HCT116 (cell line): ENCODE results near the gene CDYL2. TPM values are rescaled to one million over a fixed set of nuclear protein-coding genes. Genes with fewer than 3 reads are reported as not detected.

ENCODE experiments used
- ATAC-seq: fragments of 200-7000 bp; cut with Tn5 transposase; 2 replicates; pipeline ENCODE4 v1.9.1; 2020; ENCODE audit warnings: mild to moderate bottlenecking, moderate library complexity
- BruUV-seq: library from RNA; stranded (reverse); fragments of 400-500 nt; replicated peaks from 2 replicates; lab custom pipeline; 2021; lab: Mats Ljungman, UMichigan
- CTCF ChIA-PET: fragments of 300-600 bp; sonication (Branson Sonifier 250); formaldehyde crosslinking; loops from one replicate; lab custom pipeline; 2021; ENCODE audit warnings: antibody characterized with exemption; lab: Charles Lee
- POLR2A ChIA-PET: fragments of 300-600, 350-600 bp; sonication (Branson Sonifier 250); formaldehyde crosslinking; loops from one replicate; lab custom pipeline; 2021; ENCODE audit warnings: antibody characterized with exemption; lab: Charles Lee
- RAD21 ChIA-PET, 2 experiments: fragments of 300-600 bp; sonication (Branson Sonifier 250); formaldehyde crosslinking; loops; one replicate each; lab custom pipeline; 2023; ENCODE audit warnings: low total read pairs in 2 of 2; ENCODE audit not compliant: uncharacterized antibody in 2 of 2, unreplicated experiment in 2 of 2, low non-redundant PET in 1 of 2; lab: Charles Lee
- DNase-seq: peaks from one replicate; pipeline ENCODE4 v3.0.0-alpha.2; 2010; ENCODE audit warnings: low read depth, low spot score
- H2AFZ ChIP-seq: fragments of 200-600 bp; shearing (Covaris generic), sonication (generic); 2 replicates; pipeline ENCODE4 v1.6.1; 2017; ENCODE audit warnings: low read depth, mixed run types, mixed read lengths, antibody characterized with exemption, low read length; ENCODE audit not compliant: poor library complexity, severe bottlenecking
- H3K27ac ChIP-seq: 2 replicates; pipeline ENCODE4 v1.5.1; 2012; ENCODE audit warnings: low read depth, low read length
- H3K27me3 ChIP-seq: fragments of 200-600 bp; sonication (generic); 2 replicates; pipeline ENCODE4 v1.6.1; 2016; ENCODE audit warnings: mixed run types, low read length, mixed read lengths; ENCODE audit not compliant: insufficient read depth
- H3K36me3 ChIP-seq, 2 experiments: fragments of 200-500 bp in 1 of 2; fragments of 200-600 bp in 1 of 2; sonication (Bioruptor generic) in 1 of 2; sonication (generic) in 1 of 2; 2 replicates each; pipeline versions ENCODE4 v1.5.1 to v1.6.1; 2014 to 2016; ENCODE audit warnings: low read length in 2 of 2, inconsistent platforms in 1 of 2, mixed read lengths in 1 of 2, mixed run types in 1 of 2; ENCODE audit not compliant: insufficient read depth in 2 of 2, control insufficient read depth in 1 of 2
- H3K4me1 ChIP-seq, 2 experiments: fragments of 200-600 bp in 1 of 2; sonication (generic) in 1 of 2; 2 replicates each; pipeline versions ENCODE4 v1.5.1 to v1.6.1; 2012 to 2017; ENCODE audit warnings: low read length in 2 of 2, inconsistent platforms in 1 of 2, mild to moderate bottlenecking in 1 of 2, mixed read lengths in 1 of 2, mixed run types in 1 of 2, moderate library complexity in 1 of 2; ENCODE audit not compliant: insufficient read depth in 2 of 2, control insufficient read depth in 1 of 2
- H3K4me2 ChIP-seq: fragments of 200-600 bp; sonication (generic); 2 replicates; pipeline ENCODE4 v1.6.1; 2017; ENCODE audit warnings: mixed run types, low read length, mixed read lengths
- H3K4me3 ChIP-seq, 2 experiments: fragments of 200-600 bp in 1 of 2; sonication (generic) in 1 of 2; replicated peaks in 1 of 2; 2 replicates each; pipeline ENCODE4 v1.5.1; 2011 to 2016; ENCODE audit warnings: low read length in 2 of 2, control low read depth in 1 of 2, low read depth in 1 of 2, mild to moderate bottlenecking in 1 of 2, mixed read lengths in 1 of 2, mixed run types in 1 of 2
- H3K79me2 ChIP-seq: fragments of 200-600 bp; sonication (generic); 2 replicates; pipeline ENCODE4 v1.6.1; 2017; ENCODE audit warnings: mild to moderate bottlenecking, mixed run types, low read length, moderate library complexity, mixed read lengths; ENCODE audit not compliant: insufficient read depth
- H3K9ac ChIP-seq: fragments of 200-600 bp; sonication (generic); 2 replicates; pipeline ENCODE4 v1.6.1; 2016; ENCODE audit warnings: low read length, mixed read lengths
- H3K9me2 ChIP-seq: fragments of 200-600 bp; sonication (generic), shearing (Covaris generic); 2 replicates; pipeline ENCODE4 v1.6.1; 2017; ENCODE audit warnings: mixed run types, mild to moderate bottlenecking, moderate library complexity; ENCODE audit not compliant: insufficient read depth
- H3K9me3 ChIP-seq, 2 experiments: fragments of 200-500 bp in 1 of 2; fragments of 200-600 bp in 1 of 2; sonication (Bioruptor generic) in 1 of 2; sonication (generic) in 1 of 2; 2 replicates each; pipeline ENCODE4 v1.6.1; 2014 to 2017; ENCODE audit warnings: low read length in 2 of 2, mixed read lengths in 2 of 2, inconsistent platforms in 1 of 2, low read depth in 1 of 2, mild to moderate bottlenecking in 1 of 2, mixed run types in 1 of 2, moderate library complexity in 1 of 2; ENCODE audit not compliant: control insufficient read depth in 1 of 2, insufficient read depth in 1 of 2
- H4K20me1 ChIP-seq: fragments of 200-600 bp; sonication (generic), shearing (Covaris generic); 2 replicates; pipeline ENCODE4 v1.6.1; 2017; ENCODE audit warnings: mixed run types, mild to moderate bottlenecking, moderate library complexity; ENCODE audit not compliant: insufficient read depth
- ATF3 ChIP-seq: IDR thresholded peaks from 2 replicates; pipeline ENCODE4 v1.6.1; 2012
- CEBPB ChIP-seq: IDR thresholded peaks from 2 replicates; pipeline ENCODE4 v1.6.1; 2012; ENCODE audit warnings: low read depth
- FOSL1 ChIP-seq: IDR thresholded peaks from 2 replicates; pipeline ENCODE4 v1.6.1; 2012; ENCODE audit warnings: low read depth
- JUND ChIP-seq: IDR thresholded peaks from 2 replicates; pipeline ENCODE4 v1.6.1; 2012
- RAD21 ChIP-seq: IDR thresholded peaks from 2 replicates; pipeline ENCODE4 v1.6.1; 2012; ENCODE audit warnings: low read depth, mild to moderate bottlenecking
- REST ChIP-seq: IDR thresholded peaks from 2 replicates; pipeline ENCODE4 v1.6.1; 2012; ENCODE audit warnings: low read depth
- SRF ChIP-seq: IDR thresholded peaks from 2 replicates; pipeline ENCODE4 v1.6.1; 2012; ENCODE audit warnings: low read depth
- TCF7L2 ChIP-seq: IDR thresholded peaks from 2 replicates; pipeline ENCODE4 v1.7.0; 2011; ENCODE audit warnings: borderline replicate concordance, inconsistent platforms; ENCODE audit not compliant: insufficient read depth, insufficient read length; ENCODE audit errors: extremely low read depth
- YY1 ChIP-seq: IDR thresholded peaks from 2 replicates; pipeline ENCODE4 v1.6.1; 2011; ENCODE audit warnings: low read length, low read depth, moderate library complexity, mild to moderate bottlenecking; ENCODE audit not compliant: insufficient replicate concordance; ENCODE audit errors: extremely low read depth
- intact Hi-C: fragments of 100-400 bp; cut with micrococcal nuclease; formaldehyde crosslinking; loops from 2 replicates; pipeline ENCODE4 v1.10.0; 2022
- total RNA-seq: library from RNA; stranded (reverse); gene quantifications from one replicate; pipeline ENCODE4 v1.2.1, GENCODE V29; 2021; ENCODE audit not compliant: unreplicated experiment

Gene CDYL2
- total RNA-seq, 1 experiment from 2014 or later, result 0.10 TPM

- no peaks in the 10 kb centered on the region for H3K27me3 ChIP-seq
- no peaks in the 10 kb centered on the region for H3K4me1 ChIP-seq
- no peak overlapping the region for H3K9ac ChIP-seq
- H3K36me3 ChIP-seq, result no peaks in the 10 kb centered on the region
- no peak for DNase-seq
- H3K9me3 ChIP-seq, result peaks cover 0 to 4% of the 10 kb centered on the region in 2 experiments; a peak in 2 of 4 replicates
- H3K4me3 ChIP-seq, result no peak overlapping the region
- intact Hi-C loops, result no loop called here
- H2AFZ ChIP-seq, result no peak overlapping the region
- H3K4me2 ChIP-seq, result no peak overlapping the region
- POLR2A ChIA-PET, result no interaction called here
- no peak for ATAC-seq
- CTCF ChIA-PET, result no interaction called here
- BruUV-seq, result no TSS peak
- H4K20me1 ChIP-seq, result no peaks in the 10 kb centered on the region
- TF ChIP-seq FOSL1, result no peak
- TF ChIP-seq JUND, result no peak
- no peak for TF ChIP-seq SRF
- no peak for TF ChIP-seq TCF7L2
- no peak for TF ChIP-seq CEBPB
- TF ChIP-seq RAD21, result no peak
- TF ChIP-seq ATF3, result no peak
- no peak for TF ChIP-seq REST
- TF ChIP-seq YY1, result no peak
- TF ChIP-seq, all 23 proteins: peak for 0
- RAD21 ChIA-PET, result no interaction called here
- no peak overlapping the region for H3K27ac ChIP-seq
- H3K9me2 ChIP-seq, result no peaks in the 10 kb centered on the region
- no peaks in the 10 kb centered on the region for H3K79me2 ChIP-seq
These were observed 224.1 kb downstream of the CDYL2 start for GRCh38 chr16:80580109-80580832.
